H1 (cell line): Measurements from ENCODE around the gene WDR33. TPM values are rescaled to one million over a fixed set of nuclear protein-coding genes. Genes with fewer than 3 reads are reported as not detected.

Source experiments
- CTCF ChIA-PET: fragments of 300-600 bp; sonication (Branson Sonifier 250); formaldehyde crosslinking; loops from one replicate; lab custom pipeline; 2021; ENCODE audit not compliant: partially characterized antibody; lab: Charles Lee
- POLR2A ChIA-PET: fragments of 300-600 bp; sonication (Branson Sonifier 250); formaldehyde crosslinking; loops from one replicate; lab custom pipeline; 2021; ENCODE audit warnings: inconsistent platforms; ENCODE audit not compliant: partially characterized antibody; lab: Charles Lee
- DNase-seq, 2 experiments: peaks; one replicate each; pipeline versions ENCODE4 v3.0.0 to v3.0.0-alpha.2; 2010 to 2022; ENCODE audit warnings: low spot score in 2 of 2, low read depth in 1 of 2, mixed read lengths in 1 of 2
- FAIRE-seq: peaks from 2 replicates; lab custom pipeline; 2011; peaks lifted over from hg19 to GRCh38; lab: Jason Lieb, UNC
- H2AFZ ChIP-seq: 2 replicates; pipeline ENCODE4 v1.8.1; 2012; ENCODE audit warnings: low read length, inconsistent platforms
- H2AK5ac ChIP-seq: 2 replicates; pipeline ENCODE4 v1.6.1; 2013; ENCODE audit warnings: low read depth, low read length
- H2BK120ac ChIP-seq: replicated peaks from 2 replicates; pipeline ENCODE3; 2013; ENCODE audit warnings: low read depth, low read length, inconsistent platforms
- H2BK12ac ChIP-seq: 2 replicates; pipeline ENCODE4 v1.6.1; 2013; ENCODE audit warnings: low read depth, low read length
- H2BK15ac ChIP-seq: 2 replicates; pipeline ENCODE4 v1.6.1; 2013; ENCODE audit warnings: low read length
- H2BK20ac ChIP-seq: 2 replicates; pipeline ENCODE4 v1.6.1; 2013; ENCODE audit warnings: low read length
- H2BK5ac ChIP-seq: 2 replicates; pipeline ENCODE4 v1.6.1; 2013; ENCODE audit warnings: low read depth, low read length
- H3K14ac ChIP-seq: 2 replicates; pipeline ENCODE4 v1.6.1; 2013; ENCODE audit warnings: inconsistent platforms; ENCODE audit not compliant: insufficient read length
- H3K18ac ChIP-seq: 2 replicates; pipeline ENCODE4 v1.6.1; 2013; ENCODE audit warnings: low read length; ENCODE audit errors: extremely low read depth
- H3K23ac ChIP-seq: 2 replicates; pipeline ENCODE4 v1.6.1; 2013; ENCODE audit warnings: inconsistent platforms; ENCODE audit not compliant: insufficient read length
- H3K23me2 ChIP-seq: 2 replicates; pipeline ENCODE4 v1.6.1; 2013; ENCODE audit warnings: low read depth, low read length
- H3K27ac ChIP-seq: 2 replicates; pipeline ENCODE4 v1.6.1; 2011; ENCODE audit warnings: low read depth, low read length, inconsistent platforms
- H3K27me3 ChIP-seq, 4 experiments: replicated peaks in 1 of 4; 1 replicate in 1 of 4; 2 replicates in 3 of 4; pipeline versions ENCODE4 v1.6.1 to v1.8.1; 2011 to 2013; ENCODE audit warnings: low read length in 3 of 4, mild to moderate bottlenecking in 3 of 4, inconsistent platforms in 2 of 4, mixed read lengths in 2 of 4, moderate library complexity in 1 of 4; ENCODE audit not compliant: control insufficient read depth in 3 of 4, insufficient read depth in 3 of 4; ENCODE audit errors: extremely low read depth in 1 of 4
- H3K36me3 ChIP-seq, 4 experiments: 2 replicates each; pipeline versions ENCODE4 v1.6.1 to v1.8.1; 2011 to 2013; ENCODE audit warnings: mild to moderate bottlenecking in 4 of 4, low read length in 3 of 4, moderate library complexity in 2 of 4, control low read depth in 1 of 4, inconsistent platforms in 1 of 4; ENCODE audit not compliant: insufficient read depth in 4 of 4, control insufficient read depth in 2 of 4
- H3K4ac ChIP-seq: replicated peaks from 2 replicates; pipeline ENCODE3; 2013; ENCODE audit warnings: low read length, low read depth, mixed read lengths, inconsistent platforms; ENCODE audit not compliant: insufficient read length
- H3K4me1 ChIP-seq, 4 experiments: replicated peaks in 1 of 4; 1 replicate in 1 of 4; 2 replicates in 3 of 4; pipeline versions ENCODE4 v1.6.1 to v1.8.1; 2011 to 2013; ENCODE audit warnings: low read length in 3 of 4, inconsistent platforms in 2 of 4, mixed read lengths in 1 of 4; ENCODE audit not compliant: insufficient read depth in 4 of 4, control insufficient read depth in 3 of 4
- H3K4me2 ChIP-seq, 2 experiments: 2 replicates each; pipeline versions ENCODE4 v1.6.1 to v1.8.1; 2011 to 2013; ENCODE audit warnings: low read depth in 2 of 2, low read length in 2 of 2, control low read depth in 1 of 2, inconsistent platforms in 1 of 2, mild to moderate bottlenecking in 1 of 2; ENCODE audit not compliant: insufficient read depth in 1 of 2
- H3K4me3 ChIP-seq, 4 experiments: fragments of 200-600, 300-600 bp in 1 of 4; sonication (generic), shearing (Covaris generic), sonication (Bioruptor Twin) in 1 of 4; 2 replicates each; pipeline versions ENCODE4 v1.5.1 to v1.8.1; 2011 to 2016; ENCODE audit warnings: low read length in 4 of 4, low read depth in 3 of 4, control low read depth in 2 of 4, inconsistent platforms in 2 of 4, mild to moderate bottlenecking in 2 of 4, mixed read lengths in 1 of 4, moderate library complexity in 1 of 4; ENCODE audit not compliant: insufficient read depth in 2 of 4; ENCODE audit errors: extremely low read depth in 1 of 4
- H3K56ac ChIP-seq: replicated peaks from 2 replicates; pipeline ENCODE3; 2013; ENCODE audit warnings: low read depth, mild to moderate bottlenecking, mixed read lengths, low read length, inconsistent platforms; ENCODE audit not compliant: insufficient read length
- H3K79me1 ChIP-seq: 2 replicates; pipeline ENCODE4 v1.6.1; 2013; ENCODE audit warnings: low read depth, low read length, control low read depth
- H3K79me2 ChIP-seq, 2 experiments: 2 replicates each; pipeline versions ENCODE4 v1.6.1 to v1.8.1; 2012 to 2013; ENCODE audit warnings: low read length in 2 of 2, mild to moderate bottlenecking in 2 of 2, inconsistent platforms in 1 of 2; ENCODE audit not compliant: insufficient read depth in 2 of 2, control insufficient read depth in 1 of 2
- H3K9ac ChIP-seq, 4 experiments: replicated peaks in 1 of 4; 1 replicate in 1 of 4; 2 replicates in 3 of 4; pipeline versions ENCODE4 v1.6.1 to v1.8.1; 2011 to 2013; ENCODE audit warnings: low read depth in 3 of 4, low read length in 3 of 4, control low read depth in 2 of 4, mild to moderate bottlenecking in 2 of 4, moderate library complexity in 2 of 4, inconsistent platforms in 1 of 4; ENCODE audit errors: extremely low read depth in 1 of 4
- H3K9me3 ChIP-seq, 2 experiments: 2 replicates each; pipeline versions ENCODE4 v1.6.1 to v1.8.1; 2012 to 2013; ENCODE audit warnings: mild to moderate bottlenecking in 2 of 2, moderate library complexity in 2 of 2, control low read depth in 1 of 2, inconsistent platforms in 1 of 2, low read depth in 1 of 2, low read length in 1 of 2, mixed read lengths in 1 of 2; ENCODE audit not compliant: insufficient read depth in 2 of 2
- H4K20me1 ChIP-seq, 2 experiments: replicated peaks in 1 of 2; 2 replicates each; pipeline versions ENCODE3 to v1.8.1; 2011 to 2013; ENCODE audit warnings: inconsistent platforms in 2 of 2, low read length in 2 of 2, mild to moderate bottlenecking in 1 of 2; ENCODE audit not compliant: insufficient read depth in 2 of 2, control insufficient read depth in 1 of 2
- H4K5ac ChIP-seq: 2 replicates; pipeline ENCODE4 v1.6.1; 2013; ENCODE audit warnings: low read length, low read depth, mixed read lengths, inconsistent platforms; ENCODE audit not compliant: insufficient read length
- H4K8ac ChIP-seq: 2 replicates; pipeline ENCODE4 v1.8.0; 2013; ENCODE audit warnings: mild to moderate bottlenecking, moderate library complexity, low read length, inconsistent platforms; ENCODE audit not compliant: insufficient read depth; ENCODE audit errors: extremely low read depth
- H4K91ac ChIP-seq: replicated peaks from 2 replicates; pipeline ENCODE3; 2013; ENCODE audit warnings: low read length, mixed read lengths, inconsistent platforms; ENCODE audit not compliant: insufficient read length
- FOSL1 ChIP-seq: IDR thresholded peaks from 2 replicates; pipeline ENCODE4 v1.6.1; 2011; ENCODE audit warnings: mild to moderate bottlenecking, low read depth, low read length, moderate library complexity; ENCODE audit not compliant: insufficient read depth
- JUND ChIP-seq: IDR thresholded peaks from 2 replicates; pipeline ENCODE4 v1.6.1; 2011; ENCODE audit warnings: mild to moderate bottlenecking, improper control_type of control experiment, low read length
- MAFK ChIP-seq: IDR thresholded peaks from 2 replicates; pipeline ENCODE4 v1.6.1; 2012; ENCODE audit warnings: low read depth, mild to moderate bottlenecking, improper control_type of control experiment, low read length
- PHF8 ChIP-seq: fragments of 200-600 bp; sonication (generic); conservative IDR thresholded peaks from 2 replicates; pipeline ENCODE4 v1.7.1; 2012; ENCODE audit warnings: low read depth, mild to moderate bottlenecking, inconsistent platforms, low read length, moderate library complexity
- POU5F1 ChIP-seq: IDR thresholded peaks from 2 replicates; pipeline ENCODE4 v1.6.1; 2011; ENCODE audit warnings: low read depth, mild to moderate bottlenecking, low read length, moderate library complexity
- RBBP5 ChIP-seq: IDR thresholded peaks from 2 replicates; pipeline ENCODE4 v1.7.1; 2012; ENCODE audit warnings: low read depth, mild to moderate bottlenecking, inconsistent platforms, low read length, moderate library complexity, borderline replicate concordance
- SAP30 ChIP-seq: fragments of 300-600 bp; sonication (generic); IDR thresholded peaks from 2 replicates; pipeline ENCODE4 v1.7.1; 2012; ENCODE audit warnings: low read length, moderate library complexity, mild to moderate bottlenecking, inconsistent platforms; ENCODE audit not compliant: insufficient read depth, insufficient replicate concordance
- SIN3A ChIP-seq, 2 experiments: IDR thresholded peaks in 1 of 2; conservative IDR thresholded peaks in 1 of 2; 2 replicates each; pipeline ENCODE4 v1.6.1; 2011 to 2012; ENCODE audit warnings: low read length in 2 of 2, improper control_type of control experiment in 1 of 2, low read depth in 1 of 2, mild to moderate bottlenecking in 1 of 2
- WGBS, 2 experiments: shearing (Covaris generic) in 1 of 2; methylation state at CpG; one replicate each; pipeline versions ENCODE4 v1.1.6 to v1.1.7; 2013 to 2015; ENCODE audit warnings: low lambda C conversion rate in 2 of 2, mixed read lengths in 2 of 2, inconsistent platforms in 1 of 2, low coverage in 1 of 2, missing lambda C conversion rate in 1 of 2; ENCODE audit not compliant: insufficient replicate concordance in 2 of 2, insufficient coverage in 1 of 2, insufficient read length in 1 of 2; ENCODE audit errors: extremely low coverage in 1 of 2, missing lambda C conversion rate in 1 of 2; 5-methylcytosine and 5-hydroxymethylcytosine counted together
- polyA plus RNA-seq, 7 experiments: library from polyadenylated mRNA; depleted of rRNA in 3 of 7; stranded (reverse) in 5 of 7; unstranded in 2 of 7; fragments of >200 nt in 5 of 7; fragments of 200-250 nt in 2 of 7; gene quantifications; 1 replicate in 5 of 7; 2 replicates in 1 of 7; 4 replicates in 1 of 7; pipeline versions ENCODE4 v1.2.1 to v1.2.3, GENCODE V29; 2011 to 2013; ENCODE audit warnings: missing spikeins in 2 of 7, mixed read lengths in 2 of 7
- total RNA-seq: library from RNA; stranded (reverse); fragmentation: NEBNext Ultra II Directional; extraction: Animal tissue kit (Norgen Biotek cat#: 25700); gene quantifications from 2 replicates; pipeline ENCODE4 v1.2.1, GENCODE V29; 2021
- TF ChIP-seq, protein P1 (sequence below), 3 experiments: IDR thresholded peaks; 1 replicate in 2 of 3; 2 replicates in 1 of 3; pipeline versions ENCODE4 v1.5.1 to v1.6.1; 2011; ENCODE audit warnings: low read length in 3 of 3, mild to moderate bottlenecking in 3 of 3, inconsistent platforms in 2 of 3, low read depth in 1 of 3, moderate library complexity in 1 of 3; ENCODE audit not compliant: insufficient read depth in 1 of 3; ENCODE audit errors: control extremely low read depth in 1 of 3
- TF ChIP-seq, protein P2 (sequence below): IDR thresholded peaks from 2 replicates; pipeline ENCODE4 v1.6.1; 2012; ENCODE audit warnings: inconsistent platforms

WDR33 gene
- total and polyA plus RNA-seq, 2 of the 8 experiments (the other 6 are each of a cell fraction or from before 2014, with no cell fraction given): 18.1 to 82.7 TPM

DNA sequence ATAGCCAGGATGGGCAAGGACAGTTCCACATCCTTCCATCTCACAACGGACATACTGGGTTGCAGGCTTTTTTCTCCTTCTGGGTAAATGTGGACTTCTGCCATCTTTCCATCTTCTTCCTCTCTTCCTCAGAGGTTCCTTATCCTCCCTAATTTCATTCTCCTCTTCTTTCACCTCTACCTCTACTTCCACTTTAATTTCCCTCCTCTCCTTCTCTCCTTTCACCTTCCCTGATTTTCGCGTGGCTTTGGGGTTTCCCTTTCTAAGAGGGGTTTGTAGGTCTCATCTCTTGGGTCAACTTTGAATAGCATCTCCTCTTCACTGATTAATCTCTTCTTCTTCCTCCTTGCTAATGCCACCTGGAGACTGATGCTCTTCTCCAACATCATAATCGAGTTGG, 29.9 kb upstream of the WDR33 start:
- no peak overlapping the region for H2BK15ac ChIP-seq
- H3K18ac ChIP-seq: no peak overlapping the region
- H3K9me3 ChIP-seq: no peaks in the 10 kb centered on the region; a peak in 1 of 4 replicates
- FAIRE-seq (no peak), DNase-seq (no peak)
- H3K56ac ChIP-seq: no peak overlapping the region
- H4K91ac ChIP-seq: no peak overlapping the region
- no peak overlapping the region for H3K9ac ChIP-seq
- H3K14ac ChIP-seq: no peak overlapping the region
- no peak overlapping the region for H4K8ac ChIP-seq
- no peak overlapping the region for H2AFZ ChIP-seq
- whole genome bisulfite sequencing, 2 experiments: 84% methylated on average over 4 of the region's 4 CpGs; no CpG with 5 or more reads in 1 of the 2 experiments
- no peaks in the 10 kb centered on the region for H3K79me2 ChIP-seq
- no peaks in the 10 kb centered on the region for H3K27me3 ChIP-seq
- H2BK12ac ChIP-seq: no peak overlapping the region
- no peak overlapping the region for H3K23ac ChIP-seq
- POLR2A ChIA-PET: interaction anchor here (1.5 to 2.4 kb wide), 3 partner anchors 10 to 16 kb away, joined by 6 to 8 read pairs (median 6); no protein-coding TSS in a partner anchor
- no peaks in the 10 kb centered on the region for H3K23me2 ChIP-seq
- no peak overlapping the region for H4K5ac ChIP-seq
- no peak for TF ChIP-seq JUND
- TF ChIP-seq FOSL1: no peak
- no peak for TF ChIP-seq PHF8
- TF ChIP-seq POU5F1: no peak
- TF ChIP-seq SAP30: no peak
- TF ChIP-seq, protein P1, sequence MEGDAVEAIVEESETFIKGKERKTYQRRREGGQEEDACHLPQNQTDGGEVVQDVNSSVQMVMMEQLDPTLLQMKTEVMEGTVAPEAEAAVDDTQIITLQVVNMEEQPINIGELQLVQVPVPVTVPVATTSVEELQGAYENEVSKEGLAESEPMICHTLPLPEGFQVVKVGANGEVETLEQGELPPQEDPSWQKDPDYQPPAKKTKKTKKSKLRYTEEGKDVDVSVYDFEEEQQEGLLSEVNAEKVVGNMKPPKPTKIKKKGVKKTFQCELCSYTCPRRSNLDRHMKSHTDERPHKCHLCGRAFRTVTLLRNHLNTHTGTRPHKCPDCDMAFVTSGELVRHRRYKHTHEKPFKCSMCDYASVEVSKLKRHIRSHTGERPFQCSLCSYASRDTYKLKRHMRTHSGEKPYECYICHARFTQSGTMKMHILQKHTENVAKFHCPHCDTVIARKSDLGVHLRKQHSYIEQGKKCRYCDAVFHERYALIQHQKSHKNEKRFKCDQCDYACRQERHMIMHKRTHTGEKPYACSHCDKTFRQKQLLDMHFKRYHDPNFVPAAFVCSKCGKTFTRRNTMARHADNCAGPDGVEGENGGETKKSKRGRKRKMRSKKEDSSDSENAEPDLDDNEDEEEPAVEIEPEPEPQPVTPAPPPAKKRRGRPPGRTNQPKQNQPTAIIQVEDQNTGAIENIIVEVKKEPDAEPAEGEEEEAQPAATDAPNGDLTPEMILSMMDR (IDR thresholded peaks at IDR 0.05; ENCODE audit: control extremely low read depth in 1 of 3, insufficient read depth in 1 of 3, low read depth in 1 of 3, low read length in 3 of 3): no peak
- TF ChIP-seq RBBP5: no peak
- TF ChIP-seq, protein P2, sequence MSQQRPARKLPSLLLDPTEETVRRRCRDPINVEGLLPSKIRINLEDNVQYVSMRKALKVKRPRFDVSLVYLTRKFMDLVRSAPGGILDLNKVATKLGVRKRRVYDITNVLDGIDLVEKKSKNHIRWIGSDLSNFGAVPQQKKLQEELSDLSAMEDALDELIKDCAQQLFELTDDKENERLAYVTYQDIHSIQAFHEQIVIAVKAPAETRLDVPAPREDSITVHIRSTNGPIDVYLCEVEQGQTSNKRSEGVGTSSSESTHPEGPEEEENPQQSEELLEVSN: no peak
- TF ChIP-seq MAFK: no peak
- TF ChIP-seq SIN3A (conservative IDR thresholded peaks at IDR 0.05 in 1 of 2, IDR thresholded peaks at IDR 0.05 in 1 of 2; ENCODE audit: low read depth in 1 of 2, low read length in 2 of 2): no peak
- no peak overlapping the region for H2BK5ac ChIP-seq
- H3K79me1 ChIP-seq: no peaks in the 10 kb centered on the region
- H3K4me2 ChIP-seq: no peak overlapping the region
- H3K4ac ChIP-seq: no peak overlapping the region
- CTCF ChIA-PET: no interaction called here
- no peak overlapping the region for H2AK5ac ChIP-seq
- no peak overlapping the region for H2BK120ac ChIP-seq
- no peak overlapping the region for H3K4me3 ChIP-seq
- no peak overlapping the region for H3K27ac ChIP-seq
- no peaks in the 10 kb centered on the region for H4K20me1 ChIP-seq
- peaks cover 0 to 9% (median 2%) of the 10 kb centered on the region in 4 experiments; a peak in 2 of 8 replicates for H3K36me3 ChIP-seq
- H2BK20ac ChIP-seq: no peak overlapping the region
- H3K4me1 ChIP-seq: no peaks in the 10 kb centered on the region
